Measurements from ENCODE around the gene AP3B1. TPM values are rescaled to one million over a fixed set of nuclear protein-coding genes. Genes with fewer than 3 reads are reported as not detected.

The AP3B1 gene
- total RNA-seq, 5 donors from 2014 or later (not counting 1 experiment from before 2014, with no cell fraction given): 26.2 to 40.8 (median 31.4) TPM

DNA sequence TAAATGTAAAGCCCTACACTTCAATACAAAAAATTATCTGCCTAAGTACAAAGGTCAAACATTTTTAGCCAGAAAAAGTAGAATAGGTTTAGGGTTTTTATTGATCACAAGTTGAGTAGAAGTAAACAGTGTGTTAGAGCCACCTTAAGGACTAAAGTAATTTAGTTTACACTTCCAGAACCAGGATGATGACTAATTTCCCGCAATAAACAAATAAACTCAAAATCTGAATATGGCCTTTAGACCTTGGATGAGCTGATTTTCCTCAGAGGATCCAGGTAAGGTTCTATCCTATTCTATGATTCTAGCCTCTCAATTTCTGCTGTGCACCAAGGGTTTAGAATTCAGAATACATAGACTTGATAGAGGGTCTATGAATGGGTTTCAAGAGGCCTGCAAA is 338.9 kb downstream of the AP3B1 start:
- peaks cover 13 to 21% (median 14%) of the 10 kb centered on the region in 3 donors for H3K4me1 Mint-ChIP-seq

DNA sequence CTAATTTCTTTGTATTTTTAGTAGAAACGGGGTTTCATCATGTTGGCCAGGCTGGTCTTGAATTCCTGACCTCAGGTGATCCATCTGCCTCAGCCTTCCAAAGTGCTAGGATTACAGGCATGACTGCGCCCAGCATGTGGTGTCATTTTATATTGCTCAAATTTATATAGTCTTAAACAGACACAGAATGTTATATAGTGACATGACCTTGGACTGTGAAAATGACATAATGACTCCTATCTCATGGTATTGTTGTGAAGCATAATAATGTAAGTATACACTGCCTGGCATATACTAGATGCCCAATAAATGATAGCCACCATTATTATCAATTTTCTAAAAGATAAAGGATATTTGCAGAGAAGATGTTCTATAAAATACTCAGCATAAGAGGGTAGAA is 341.1 kb downstream of the AP3B1 start:
- POLR2A ChIA-PET: no interaction called here
- Mint-ChIP-seq H3K4me1 (peaks cover 0 to 3% (median 2%) of the 10 kb centered on the region in 3 donors), H3K36me3 (no peaks in the 10 kb centered on the region), H3K27me3 (peaks cover 20 to 24% of the 10 kb centered on the region in 2 donors), H3K27ac (no peak overlapping the region), H3K4me3 (no peak overlapping the region), H3K9me3 (no peaks in the 10 kb centered on the region)
- WGBS (ENCODE audit: insufficient coverage): no CpG with 5 or more reads among the region's 2 CpGs
- ATAC-seq (replicated peaks in 1 of 4) (no peak), DNase-seq (no peak)
- Histone ChIP-seq H3K36me3 (ENCODE audit: control insufficient read depth in 2 of 2, extremely low read depth in 1 of 2, insufficient read depth in 1 of 2, low read length in 1 of 2) (no peaks in the 10 kb centered on the region), H3K27ac (ENCODE audit: low read length) (no peak overlapping the region), H3K9me3 (no peaks in the 10 kb centered on the region), H3K27me3 (replicated peaks in 1 of 2; ENCODE audit: control insufficient read depth in 2 of 2, extremely low read depth in 1 of 2, insufficient read depth in 2 of 2, low read length in 1 of 2) (peaks cover 0 to 21% of the 10 kb centered on the region in 2 experiments), H3K4me3 (ENCODE audit: control insufficient read depth in 1 of 2, extremely low read depth in 1 of 2, low read length in 1 of 2) (no peak overlapping the region), H3K4me1 (ENCODE audit: control insufficient read depth in 1 of 2, extremely low read depth in 1 of 2, insufficient read depth in 2 of 2, low read length in 2 of 2) (peaks cover 0 to 5% of the 10 kb centered on the region in 2 experiments)
- CTCF ChIA-PET: no interaction called here

More for the DNA sequence above, 338.9 kb downstream of the AP3B1 start:
- no peak for ATAC-seq (replicated peaks in 1 of 4)
- no peaks in the 10 kb centered on the region for H3K9me3 ChIP-seq
- no peak overlapping the region for H3K27ac ChIP-seq (ENCODE audit: low read length)
- no peak overlapping the region for H3K4me3 ChIP-seq (ENCODE audit: control insufficient read depth in 1 of 2, extremely low read depth in 1 of 2, low read length in 1 of 2)
- no peaks in the 10 kb centered on the region for H3K36me3 ChIP-seq (ENCODE audit: control insufficient read depth in 2 of 2, extremely low read depth in 1 of 2, insufficient read depth in 1 of 2, low read length in 1 of 2)
- Mint-ChIP-seq H3K36me3 (no peaks in the 10 kb centered on the region), H3K9me3 (no peaks in the 10 kb centered on the region), H3K27ac (no peak overlapping the region), H3K27me3 (peaks cover 23 to 37% of the 10 kb centered on the region in 2 donors), H3K4me3 (no peak overlapping the region)
- peaks cover 5 to 24% of the 10 kb centered on the region in 2 experiments for H3K27me3 ChIP-seq (replicated peaks in 1 of 2; ENCODE audit: control insufficient read depth in 2 of 2, extremely low read depth in 1 of 2, insufficient read depth in 2 of 2, low read length in 1 of 2)
- WGBS (ENCODE audit: insufficient coverage): no CpG with 5 or more reads among the region's 1 CpG
- DNase-seq: no peak
- ChIA-PET POLR2A (no interaction called here), CTCF (no interaction called here)
- H3K4me1 ChIP-seq (ENCODE audit: control insufficient read depth in 1 of 2, extremely low read depth in 1 of 2, insufficient read depth in 2 of 2, low read length in 2 of 2): peaks cover 4 to 8% of the 10 kb centered on the region in 2 experiments

DNA sequence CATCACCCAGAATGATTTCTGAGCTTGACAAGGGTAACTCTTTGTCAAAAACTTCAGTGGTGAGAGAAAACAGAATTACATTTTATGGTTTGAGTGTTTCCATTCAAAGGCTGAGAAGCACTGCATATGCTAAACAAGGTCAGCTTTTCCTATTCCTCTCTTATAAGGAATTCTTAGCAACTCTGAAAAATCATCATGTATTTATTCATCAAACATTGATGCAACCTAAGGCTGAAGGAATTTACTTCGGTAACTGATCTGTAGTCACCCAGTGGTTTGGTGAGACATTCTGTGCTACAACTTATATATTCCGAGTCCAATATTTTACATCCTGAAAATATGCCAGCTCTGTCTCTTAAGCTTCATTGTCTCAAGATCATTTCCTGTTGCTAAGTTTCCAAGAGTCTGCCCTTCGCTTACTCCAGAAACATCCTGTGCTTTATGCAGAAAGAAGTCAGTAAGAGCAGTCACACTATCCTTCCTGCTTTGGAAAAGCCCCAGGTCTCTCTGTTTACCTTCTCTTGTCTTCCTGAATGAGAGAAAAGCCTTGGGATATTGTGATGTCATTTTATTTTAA is 341.8 kb downstream of the AP3B1 start:
- H3K36me3 Mint-ChIP-seq: no peaks in the 10 kb centered on the region
- Histone ChIP-seq H3K27ac (ENCODE audit: low read length) (no peak overlapping the region), H3K4me1 (ENCODE audit: control insufficient read depth in 1 of 2, extremely low read depth in 1 of 2, insufficient read depth in 2 of 2, low read length in 2 of 2) (peaks cover 0 to 4% of the 10 kb centered on the region in 2 experiments), H3K4me3 (ENCODE audit: control insufficient read depth in 1 of 2, extremely low read depth in 1 of 2, low read length in 1 of 2) (no peak overlapping the region), H3K36me3 (ENCODE audit: control insufficient read depth in 2 of 2, extremely low read depth in 1 of 2, insufficient read depth in 1 of 2, low read length in 1 of 2) (no peaks in the 10 kb centered on the region), H3K27me3 (replicated peaks in 1 of 2; ENCODE audit: control insufficient read depth in 2 of 2, extremely low read depth in 1 of 2, insufficient read depth in 2 of 2, low read length in 1 of 2) (peaks cover 0 to 16% of the 10 kb centered on the region in 2 experiments), H3K9me3 (no peaks in the 10 kb centered on the region)
- H3K4me3 Mint-ChIP-seq: no peak overlapping the region
- H3K27me3 Mint-ChIP-seq: peaks cover 15 to 19% of the 10 kb centered on the region in 2 donors
- ATAC-seq (replicated peaks in 1 of 4) (no peak), DNase-seq (no peak)
- H3K9me3 Mint-ChIP-seq: no peaks in the 10 kb centered on the region
- H3K27ac Mint-ChIP-seq: no peak overlapping the region
- CTCF ChIA-PET: no interaction called here
- WGBS (ENCODE audit: insufficient coverage): 100% methylated on average over 1 of the region's 3 CpGs
- POLR2A ChIA-PET: no interaction called here
- H3K4me1 Mint-ChIP-seq: no peaks in the 10 kb centered on the region

Other genes with a start within 250 kb of the AP3B1 start
- 10 to 100 TPM; 20.6 to 28.3 (median 22.2) TPM for gene SCAMP1, start 65.9 kb upstream of the AP3B1 start, total RNA-seq